ENCODE measurements around the gene LRRIQ1. TPM values are rescaled to one million over a fixed set of nuclear protein-coding genes. Genes with fewer than 3 reads are reported as not detected.

LRRIQ1 gene
- total RNA-seq, 1 experiment from 2014 or later: 5.2 TPM

DNA sequence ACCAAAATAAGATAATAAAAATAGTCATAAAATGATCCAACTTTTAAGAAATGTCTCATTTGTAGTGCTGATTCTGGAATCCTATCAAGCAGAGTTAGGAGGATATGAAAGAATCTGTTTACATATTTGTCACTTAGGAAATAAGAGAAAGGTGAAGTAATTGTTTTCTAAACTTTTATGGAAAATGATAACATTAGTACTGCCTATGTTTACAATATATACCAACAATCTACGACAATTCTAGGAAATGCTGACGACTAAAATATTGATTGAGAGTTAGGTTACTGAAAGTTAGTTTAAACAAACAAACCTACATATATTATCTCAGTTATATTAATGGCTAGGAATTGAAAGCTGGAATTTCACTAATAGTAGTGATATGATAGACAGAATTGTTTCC, 18.1 kb upstream of the LRRIQ1 start:
- no peak overlapping the region for H3K4me3 ChIP-seq
- H2AFZ ChIP-seq: no peak overlapping the region
- intact Hi-C loops (cut with micrococcal nuclease; ENCODE audit: unreplicated experiment): no loop called here
- H3K27me3 ChIP-seq (ENCODE audit: insufficient read depth, low read depth): no peaks in the 10 kb centered on the region
- H3K36me3 ChIP-seq (ENCODE audit: low read depth): no peaks in the 10 kb centered on the region
- CTCF ChIA-PET: no interaction called here
- H3K79me2 ChIP-seq (ENCODE audit: low read depth): no peaks in the 10 kb centered on the region
- no peak overlapping the region for H3K4me2 ChIP-seq
- 0 out of 2 replicates have a peak, but pooled peaks cover 6% of the 10 kb centered on the region for H3K4me1 ChIP-seq (replicated peaks; ENCODE audit: insufficient read depth)
- no peak for TF ChIP-seq EZH2 (IDR thresholded peaks at IDR 0.05; ENCODE audit: low read depth)
- TF ChIP-seq, protein P1, sequence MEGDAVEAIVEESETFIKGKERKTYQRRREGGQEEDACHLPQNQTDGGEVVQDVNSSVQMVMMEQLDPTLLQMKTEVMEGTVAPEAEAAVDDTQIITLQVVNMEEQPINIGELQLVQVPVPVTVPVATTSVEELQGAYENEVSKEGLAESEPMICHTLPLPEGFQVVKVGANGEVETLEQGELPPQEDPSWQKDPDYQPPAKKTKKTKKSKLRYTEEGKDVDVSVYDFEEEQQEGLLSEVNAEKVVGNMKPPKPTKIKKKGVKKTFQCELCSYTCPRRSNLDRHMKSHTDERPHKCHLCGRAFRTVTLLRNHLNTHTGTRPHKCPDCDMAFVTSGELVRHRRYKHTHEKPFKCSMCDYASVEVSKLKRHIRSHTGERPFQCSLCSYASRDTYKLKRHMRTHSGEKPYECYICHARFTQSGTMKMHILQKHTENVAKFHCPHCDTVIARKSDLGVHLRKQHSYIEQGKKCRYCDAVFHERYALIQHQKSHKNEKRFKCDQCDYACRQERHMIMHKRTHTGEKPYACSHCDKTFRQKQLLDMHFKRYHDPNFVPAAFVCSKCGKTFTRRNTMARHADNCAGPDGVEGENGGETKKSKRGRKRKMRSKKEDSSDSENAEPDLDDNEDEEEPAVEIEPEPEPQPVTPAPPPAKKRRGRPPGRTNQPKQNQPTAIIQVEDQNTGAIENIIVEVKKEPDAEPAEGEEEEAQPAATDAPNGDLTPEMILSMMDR (conservative IDR thresholded peaks at IDR 0.05): no peak
- no TSS peak for BruUV-seq (replicated peaks)
- H3K27ac ChIP-seq: no peak overlapping the region
- no peaks in the 10 kb centered on the region for H3K9me2 ChIP-seq (ENCODE audit: insufficient read depth)
- POLR2A ChIA-PET (ENCODE audit: unreplicated experiment): no interaction called here
- no peak for DNase-seq
- H4K20me1 ChIP-seq (ENCODE audit: insufficient read depth): no peaks in the 10 kb centered on the region
- H3F3A ChIP-seq (ENCODE audit: insufficient read depth, low read depth): no peaks in the 10 kb centered on the region
- no peaks in the 10 kb centered on the region for H3K9me3 ChIP-seq (ENCODE audit: insufficient read depth, low read depth)

DNA sequence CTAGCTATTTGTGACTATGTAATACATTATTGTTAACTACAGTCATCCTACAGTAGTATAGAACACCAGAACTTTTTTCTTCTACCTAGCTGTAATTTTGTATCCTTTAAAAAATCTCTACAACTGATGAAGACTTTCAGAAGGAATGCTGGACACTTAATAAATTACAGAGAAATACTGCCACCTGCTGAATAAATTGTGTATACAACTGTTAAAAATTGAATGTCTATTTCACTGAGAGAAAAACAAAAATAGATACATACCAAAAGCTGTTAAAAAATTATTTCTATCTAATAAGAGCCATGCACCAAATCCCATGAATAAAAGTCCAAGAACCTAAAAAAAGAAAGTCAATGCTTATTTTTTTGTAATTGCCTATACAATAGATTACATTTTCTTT, 6.7 kb upstream of the LRRIQ1 start:
- Histone ChIP-seq H3K27ac (no peak overlapping the region), H3F3A (ENCODE audit: insufficient read depth, low read depth) (no peaks in the 10 kb centered on the region), H2AFZ (no peak overlapping the region), H4K20me1 (ENCODE audit: insufficient read depth) (no peaks in the 10 kb centered on the region), H3K9me3 (ENCODE audit: insufficient read depth, low read depth) (no peaks in the 10 kb centered on the region), H3K4me3 (no peak overlapping the region), H3K4me1 (replicated peaks; ENCODE audit: insufficient read depth) (no peaks in the 10 kb centered on the region), H3K36me3 (ENCODE audit: low read depth) (no peaks in the 10 kb centered on the region), H3K27me3 (ENCODE audit: insufficient read depth, low read depth) (no peaks in the 10 kb centered on the region), H3K9me2 (ENCODE audit: insufficient read depth) (no peaks in the 10 kb centered on the region), H3K4me2 (no peak overlapping the region), H3K79me2 (ENCODE audit: low read depth) (no peaks in the 10 kb centered on the region)
- intact Hi-C loops (cut with micrococcal nuclease; ENCODE audit: unreplicated experiment): loop anchor here (1.0 kb wide), 1 partner anchor 155 kb away; no protein-coding TSS in a partner anchor
- BruUV-seq (replicated peaks): no TSS peak
- POLR2A ChIA-PET (ENCODE audit: unreplicated experiment): no interaction called here
- no peak for DNase-seq
- TF ChIP-seq, protein P1 (conservative IDR thresholded peaks at IDR 0.05): peak; percentile 79
- no peak for TF ChIP-seq EZH2 (IDR thresholded peaks at IDR 0.05; ENCODE audit: low read depth)
- CTCF ChIA-PET: no interaction called here

DNA sequence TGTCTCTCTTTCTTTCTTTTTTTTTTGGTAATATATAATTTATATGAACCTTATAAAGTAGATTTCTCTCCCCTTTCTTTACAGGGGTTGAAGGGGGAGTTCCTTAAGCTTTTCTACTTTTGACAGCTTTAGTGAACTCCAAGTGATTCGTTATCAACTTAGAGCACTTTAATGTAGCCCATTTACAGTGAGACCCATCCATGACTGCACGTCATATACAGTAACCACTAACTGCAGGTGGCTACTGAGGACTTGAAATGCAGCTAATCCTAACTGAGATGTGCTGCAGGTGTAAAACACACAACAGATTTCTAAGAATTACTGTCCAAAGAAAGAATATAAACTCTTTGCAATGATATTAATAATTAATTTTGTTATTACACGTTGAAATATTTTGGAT, 582 bp downstream of the LRRIQ1 start:
- H3K4me1 ChIP-seq (replicated peaks; ENCODE audit: insufficient read depth): no peaks in the 10 kb centered on the region; the same call in 1 of the 2 replicates
- no peak overlapping the region for H3K27ac ChIP-seq
- peak overlapping the region; percentile 88 for H2AFZ ChIP-seq
- H3F3A ChIP-seq (ENCODE audit: insufficient read depth, low read depth): no peaks in the 10 kb centered on the region
- TF ChIP-seq, protein P1 (conservative IDR thresholded peaks at IDR 0.05): no peak
- TF ChIP-seq EZH2 (IDR thresholded peaks at IDR 0.05; ENCODE audit: low read depth): no peak
- no peaks in the 10 kb centered on the region for H3K9me3 ChIP-seq (ENCODE audit: insufficient read depth, low read depth)
- no peaks in the 10 kb centered on the region for H3K27me3 ChIP-seq (ENCODE audit: insufficient read depth, low read depth)
- ChIA-PET CTCF (no interaction called here), POLR2A (ENCODE audit: unreplicated experiment) (no interaction called here)
- H3K79me2 ChIP-seq (ENCODE audit: low read depth): no peaks in the 10 kb centered on the region
- peak overlapping the region; percentile 60 for H3K4me3 ChIP-seq
- TSS peak; percentile 54 for BruUV-seq (replicated peaks)
- H3K9me2 ChIP-seq (ENCODE audit: insufficient read depth): no peaks in the 10 kb centered on the region
- no peak for DNase-seq
- H3K4me2 ChIP-seq: peak overlapping the region; percentile 85
- intact Hi-C loops (cut with micrococcal nuclease; ENCODE audit: unreplicated experiment): no loop called here
- no peaks in the 10 kb centered on the region for H3K36me3 ChIP-seq (ENCODE audit: low read depth)
- no peaks in the 10 kb centered on the region for H4K20me1 ChIP-seq (ENCODE audit: insufficient read depth)

Data from PC-9 (cell line).